Caco-2 (cell line): ENCODE data around the gene TTPAL. TPM values are rescaled to one million over a fixed set of nuclear protein-coding genes. Genes with fewer than 3 reads are reported as not detected.

ENCODE experiments used
- BruUV-seq: library from RNA; stranded (reverse); fragments of 400-500 nt; replicated peaks from 2 replicates; lab custom pipeline; 2021; lab: Mats Ljungman, UMichigan
- CTCF ChIA-PET: fragments of 300-600 bp; sonication (Branson Sonifier 250); formaldehyde crosslinking; loops from one replicate; lab custom pipeline; 2022; ENCODE audit warnings: antibody characterized with exemption; lab: Charles Lee
- POLR2A ChIA-PET: fragments of 300-600 bp; sonication (Branson Sonifier 250); formaldehyde crosslinking; loops from one replicate; lab custom pipeline; 2022; ENCODE audit warnings: antibody characterized with exemption; lab: Charles Lee
- DNase-seq, 2 experiments: peaks; one replicate each; pipeline versions ENCODE4 v3.0.0 to v3.0.0-alpha.2; 2020 to 2022
- H3K27me3 ChIP-seq: replicated peaks from 2 replicates; pipeline ENCODE4 v1.6.0; 2011; ENCODE audit warnings: low read length; ENCODE audit not compliant: control insufficient read depth, insufficient read depth
- H3K36me3 ChIP-seq: 2 replicates; pipeline ENCODE4 v1.5.1; 2011; ENCODE audit warnings: low read length; ENCODE audit not compliant: control insufficient read depth, insufficient read depth
- H3K4me1 ChIP-seq: fragments of 250-450 bp; sonication (Bioruptor Pico); 2 replicates; pipeline ENCODE4 v1.5.1; 2020; ENCODE audit warnings: mild to moderate bottlenecking
- H3K4me3 ChIP-seq: 2 replicates; pipeline ENCODE4 v1.5.1; 2011; ENCODE audit warnings: low read depth, mild to moderate bottlenecking, control low read depth, low read length
- H3K9me3 ChIP-seq: fragments of 250-450 bp; sonication (Bioruptor Pico); 2 replicates; pipeline ENCODE4 v1.5.1; 2020; ENCODE audit warnings: mild to moderate bottlenecking, moderate library complexity
- H3K27ac Mint-ChIP-seq: one replicate; pipeline ENCODE4 v1.8.0; 2022; ENCODE audit warnings: mixed read lengths; ENCODE audit not compliant: unreplicated experiment
- H3K27me3 Mint-ChIP-seq: one replicate; pipeline ENCODE4 v1.8.0; 2022; ENCODE audit warnings: mixed read lengths; ENCODE audit not compliant: insufficient read depth, unreplicated experiment
- H3K36me3 Mint-ChIP-seq: one replicate; pipeline ENCODE4 v1.8.0; 2022; ENCODE audit warnings: mild to moderate bottlenecking, mixed read lengths; ENCODE audit not compliant: insufficient read depth, unreplicated experiment
- H3K4me1 Mint-ChIP-seq: one replicate; pipeline ENCODE4 v1.8.0; 2022; ENCODE audit warnings: low read depth, mixed read lengths; ENCODE audit not compliant: unreplicated experiment
- H3K4me3 Mint-ChIP-seq: one replicate; pipeline ENCODE4 v1.8.0; 2022; ENCODE audit warnings: mild to moderate bottlenecking, moderate library complexity, mixed read lengths; ENCODE audit not compliant: unreplicated experiment
- H3K9me3 Mint-ChIP-seq: one replicate; pipeline ENCODE4 v1.8.0; 2022; ENCODE audit warnings: mixed read lengths; ENCODE audit not compliant: unreplicated experiment
- CTCF ChIP-seq, 2 experiments: fragments of 200-600 bp in 1 of 2; IDR thresholded peaks; 1 replicate in 1 of 2; 2 replicates in 1 of 2; pipeline versions ENCODE4 v1.5.1 to v1.8.0; 2011 to 2022; ENCODE audit warnings: antibody characterized with exemption in 1 of 2, control low read depth in 1 of 2, inconsistent platforms in 1 of 2, low read depth in 1 of 2, low read length in 1 of 2, mild to moderate bottlenecking in 1 of 2, moderate library complexity in 1 of 2; ENCODE audit not compliant: insufficient read depth in 1 of 2, severe bottlenecking in 1 of 2, unreplicated experiment in 1 of 2
- intact Hi-C: fragments of 100-400 bp; cut with micrococcal nuclease; formaldehyde crosslinking; loops from one replicate; pipeline ENCODE4 v1.10.0; 2022; ENCODE audit not compliant: unreplicated experiment
- total RNA-seq: library from RNA; stranded (reverse); gene quantifications from 2 replicates; pipeline ENCODE4 v1.2.3, GENCODE V29; 2022

TTPAL gene
- total RNA-seq, 1 experiment from 2014 or later: 54.6 TPM

GRCh38 chr20:44426879-44427790 lies 48.5 kb upstream of the TTPAL start:
- ChIA-PET POLR2A (interaction anchor here (1.0 kb wide), 1 partner anchor 16 kb away, joined by 3 read pairs; no protein-coding TSS in a partner anchor), CTCF (no interaction called here)
- no peaks in the 10 kb centered on the region for H3K27me3 ChIP-seq
- H3K4me3 Mint-ChIP-seq: no peak overlapping the region
- H3K4me3 ChIP-seq: no peak overlapping the region
- no peaks in the 10 kb centered on the region for H3K27me3 Mint-ChIP-seq
- no peaks in the 10 kb centered on the region for H3K9me3 Mint-ChIP-seq
- no peak for TF ChIP-seq CTCF (IDR thresholded peaks at IDR 0.05; ENCODE audit: insufficient read depth in 1 of 2, low read depth in 1 of 2, low read length in 1 of 2, severe bottlenecking in 1 of 2, unreplicated experiment in 1 of 2)
- BruUV-seq: no TSS peak
- H3K4me1 Mint-ChIP-seq: peaks cover 9% of the 10 kb centered on the region
- intact Hi-C loops: no loop called here
- peak overlapping the region; percentile 0 for H3K27ac Mint-ChIP-seq
- peaks cover 34% of the 10 kb centered on the region for H3K36me3 ChIP-seq
- H3K4me1 ChIP-seq: no peaks in the 10 kb centered on the region
- DNase-seq: no peak
- no peaks in the 10 kb centered on the region for H3K36me3 Mint-ChIP-seq
- no peaks in the 10 kb centered on the region for H3K9me3 ChIP-seq

GRCh38 chr20:44427804-44428173 lies 47.9 kb upstream of the TTPAL start:
- Mint-ChIP-seq H3K9me3 (no peaks in the 10 kb centered on the region), H3K4me3 (no peak overlapping the region), H3K36me3 (peaks cover 1% of the 10 kb centered on the region), H3K27me3 (no peaks in the 10 kb centered on the region), H3K27ac (peak overlapping the region; percentile 0), H3K4me1 (peaks cover 9% of the 10 kb centered on the region)
- no peak for TF ChIP-seq CTCF (IDR thresholded peaks at IDR 0.05; ENCODE audit: insufficient read depth in 1 of 2, low read depth in 1 of 2, low read length in 1 of 2, severe bottlenecking in 1 of 2, unreplicated experiment in 1 of 2)
- intact Hi-C loops: no loop called here
- Histone ChIP-seq H3K4me3 (no peak overlapping the region), H3K27me3 (no peaks in the 10 kb centered on the region), H3K9me3 (no peaks in the 10 kb centered on the region), H3K4me1 (no peaks in the 10 kb centered on the region), H3K36me3 (peaks cover 32% of the 10 kb centered on the region)
- BruUV-seq: no TSS peak
- DNase-seq: no peak
- ChIA-PET CTCF (no interaction called here), POLR2A (no interaction called here)

GRCh38 chr20:44428174-44429016 lies 47.3 kb upstream of the TTPAL start:
- no TSS peak for BruUV-seq
- DNase-seq: no peak
- no peak for TF ChIP-seq CTCF (IDR thresholded peaks at IDR 0.05; ENCODE audit: insufficient read depth in 1 of 2, low read depth in 1 of 2, low read length in 1 of 2, severe bottlenecking in 1 of 2, unreplicated experiment in 1 of 2)
- Histone ChIP-seq H3K4me3 (no peak overlapping the region), H3K4me1 (no peaks in the 10 kb centered on the region), H3K27me3 (no peaks in the 10 kb centered on the region), H3K36me3 (peaks cover 30% of the 10 kb centered on the region), H3K9me3 (no peaks in the 10 kb centered on the region)
- H3K4me3 Mint-ChIP-seq: no peak overlapping the region
- intact Hi-C loops: no loop called here
- H3K9me3 Mint-ChIP-seq: no peaks in the 10 kb centered on the region
- H3K27ac Mint-ChIP-seq: no peak overlapping the region
- peaks cover 9% of the 10 kb centered on the region for H3K4me1 Mint-ChIP-seq
- no peaks in the 10 kb centered on the region for H3K27me3 Mint-ChIP-seq
- ChIA-PET CTCF (no interaction called here), POLR2A (no interaction called here)
- H3K36me3 Mint-ChIP-seq: peaks cover 7% of the 10 kb centered on the region
